Immature natural killer cell (primary cell): ENCODE data around the gene RIMBP2. TPM values are rescaled to one million over a fixed set of nuclear protein-coding genes. Genes with fewer than 3 reads are reported as not detected.

Source experiments
- DNase-seq, 3 donors: peaks; one replicate each; pipeline ENCODE4 v3.0.0; 2022; ENCODE audit warnings: mixed read lengths in 1 of 3
- H3K27ac Mint-ChIP-seq, 6 donors: one replicate each; pipeline ENCODE4 v1.8.0; 2020; ENCODE audit warnings: mixed read lengths in 6 of 6, mild to moderate bottlenecking in 5 of 6, inconsistent platforms in 4 of 6, moderate library complexity in 3 of 6
- H3K27me3 Mint-ChIP-seq, 3 donors: one replicate each; pipeline ENCODE4 v1.8.0; 2020 to 2021; ENCODE audit warnings: low read depth in 3 of 3, mild to moderate bottlenecking in 3 of 3, mixed read lengths in 3 of 3, moderate library complexity in 3 of 3, inconsistent platforms in 1 of 3
- H3K36me3 Mint-ChIP-seq, 3 donors: one replicate each; pipeline ENCODE4 v1.8.0; 2020; ENCODE audit warnings: mixed read lengths in 3 of 3, inconsistent platforms in 2 of 3, mild to moderate bottlenecking in 2 of 3
- H3K4me1 Mint-ChIP-seq, 2 donors: one replicate each; pipeline ENCODE4 v1.8.0; 2020; ENCODE audit warnings: inconsistent platforms in 2 of 2, mild to moderate bottlenecking in 2 of 2, mixed read lengths in 2 of 2, moderate library complexity in 1 of 2
- H3K4me3 Mint-ChIP-seq, 5 donors: one replicate each; pipeline ENCODE4 v1.8.0; 2020; ENCODE audit warnings: mild to moderate bottlenecking in 5 of 5, mixed read lengths in 5 of 5, inconsistent platforms in 3 of 5, moderate library complexity in 3 of 5
- H3K9me3 Mint-ChIP-seq, 6 donors: one replicate each; pipeline ENCODE4 v1.8.0; 2020; ENCODE audit warnings: mild to moderate bottlenecking in 6 of 6, mixed read lengths in 6 of 6, inconsistent platforms in 4 of 6, moderate library complexity in 3 of 6
- polyA plus RNA-seq, 3 donors: library from polyadenylated mRNA; unstranded; fragments of 300-500 nt; fragmentation: Illumina TruSeq; gene quantifications; one replicate each; pipeline ENCODE4 v1.2.3, GENCODE V29; 2021

Gene RIMBP2
- polyA plus RNA-seq, 3 donors from 2014 or later, result not detected

DNA sequence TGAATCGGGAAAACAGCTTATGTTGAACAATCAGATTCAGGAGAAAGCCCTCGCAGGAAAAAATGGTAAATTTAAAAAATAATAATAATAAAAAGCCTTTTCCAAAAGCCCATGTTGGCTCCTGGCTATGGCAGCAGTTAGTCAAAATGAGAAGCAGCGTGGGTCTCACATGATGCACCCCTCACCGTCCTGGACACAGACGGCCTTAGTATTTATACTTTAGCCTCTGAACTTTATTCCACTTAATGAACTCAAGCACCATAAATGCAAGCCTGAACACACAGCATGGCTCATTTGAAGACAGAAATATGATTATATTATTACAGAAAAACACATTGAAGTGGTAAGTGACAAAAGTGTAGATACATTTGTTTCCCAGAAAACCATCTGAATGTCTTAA lies 160.9 kb downstream of the RIMBP2 start:
- no peak for DNase-seq
- Mint-ChIP-seq H3K4me1 (no peaks in the 10 kb centered on the region), H3K27ac (no peak overlapping the region), H3K4me3 (no peak overlapping the region), H3K36me3 (peaks cover 0 to 3% (median 0%) of the 10 kb centered on the region in 3 donors), H3K27me3 (peaks cover 0 to 2% (median 2%) of the 10 kb centered on the region in 3 donors), H3K9me3 (peaks cover 0 to 3% (median 0%) of the 10 kb centered on the region in 6 donors)

DNA sequence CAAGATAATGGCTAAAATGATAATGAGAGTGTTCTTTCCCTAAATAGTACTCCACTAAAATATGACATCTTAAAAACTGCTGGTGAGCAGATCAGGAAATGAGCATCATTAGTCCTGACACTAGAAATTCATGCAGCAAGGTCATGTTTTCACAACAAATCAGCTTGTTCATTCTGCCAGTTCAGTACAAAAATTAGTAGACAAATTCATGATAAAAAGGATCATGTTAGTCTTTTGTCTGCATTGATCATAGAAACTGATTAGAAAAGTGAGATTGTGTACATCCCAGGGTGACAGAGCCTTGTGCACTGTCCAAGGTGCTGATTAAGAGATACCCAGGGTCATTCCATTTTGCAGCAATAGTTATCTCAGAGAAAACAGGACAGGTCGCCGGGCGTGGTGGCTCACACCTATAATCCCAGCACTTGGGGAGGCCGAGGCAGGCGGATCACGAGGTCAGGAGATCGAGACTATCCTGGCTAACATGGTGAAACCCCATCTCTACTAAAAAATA lies 163.6 kb downstream of the RIMBP2 start:
- Mint-ChIP-seq H3K27ac (no peak overlapping the region), H3K36me3 (peaks cover 0 to 3% (median 0%) of the 10 kb centered on the region in 3 donors), H3K27me3 (peaks cover 0 to 5% (median 2%) of the 10 kb centered on the region in 3 donors), H3K9me3 (peaks cover 0 to 4% (median 0%) of the 10 kb centered on the region in 6 donors), H3K4me1 (no peaks in the 10 kb centered on the region), H3K4me3 (no peak overlapping the region)
- DNase-seq, result no peak

DNA sequence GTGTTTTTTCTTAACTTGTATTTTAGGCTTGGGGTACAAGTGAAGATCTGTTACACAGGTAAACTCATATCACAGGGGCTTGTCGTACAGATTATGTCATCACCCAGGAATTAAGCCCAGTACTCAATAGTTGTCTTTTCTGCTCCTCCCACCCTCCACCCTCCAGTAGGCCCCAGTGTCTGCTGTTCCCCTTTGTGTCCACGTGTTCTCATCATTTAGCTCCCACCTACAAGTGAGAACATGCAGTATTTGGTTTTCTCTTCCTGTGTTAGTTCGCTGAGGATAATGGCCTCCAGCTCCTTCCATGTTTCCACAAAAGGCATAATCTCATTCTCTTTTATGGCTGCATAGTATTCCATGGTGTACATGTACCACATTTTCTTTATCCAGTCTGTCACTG lies 166.7 kb downstream of the RIMBP2 start:
- Mint-ChIP-seq H3K9me3 (peaks cover 0 to 4% (median 0%) of the 10 kb centered on the region in 6 donors), H3K4me3 (no peak overlapping the region), H3K27me3 (peaks cover 2 to 5% (median 2%) of the 10 kb centered on the region in 3 donors), H3K4me1 (no peaks in the 10 kb centered on the region), H3K36me3 (peaks cover 0 to 3% (median 0%) of the 10 kb centered on the region in 3 donors), H3K27ac (no peak overlapping the region)
- no peak for DNase-seq

DNA sequence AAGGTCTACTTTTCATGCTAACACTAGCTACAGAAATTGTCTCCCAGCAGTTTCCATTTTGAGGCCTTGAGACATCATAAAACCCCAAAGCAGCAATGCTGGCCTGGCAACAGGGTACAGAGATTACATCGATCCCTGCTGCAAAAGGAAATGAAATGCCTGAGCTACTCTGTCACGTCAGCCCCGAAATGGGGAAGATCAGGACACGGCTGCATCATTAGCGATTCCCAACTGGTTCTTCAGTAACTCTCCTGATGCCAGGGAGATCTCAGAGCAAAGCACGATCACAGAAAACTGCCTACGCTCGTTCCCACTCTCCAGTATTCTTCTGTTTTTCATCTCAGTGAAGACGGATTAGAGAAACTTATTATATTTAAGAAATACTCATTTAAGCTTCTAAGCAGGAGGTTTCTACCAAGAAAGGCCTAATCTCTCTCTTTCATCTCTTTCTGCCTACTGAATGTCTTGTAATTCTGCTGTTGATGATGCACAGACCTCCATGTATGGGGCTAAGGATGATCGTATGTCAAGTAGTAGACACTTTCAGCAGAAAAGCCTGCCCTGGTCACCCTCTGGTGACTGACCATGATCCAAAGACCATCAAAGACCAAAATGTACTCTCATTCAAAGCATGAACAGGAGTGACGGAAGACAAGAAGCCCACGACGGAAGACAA lies 168.5 kb downstream of the RIMBP2 start:
- DNase-seq, result no peak
- no peaks in the 10 kb centered on the region for H3K4me1 Mint-ChIP-seq
- H3K27me3 Mint-ChIP-seq, result peaks cover 2 to 5% (median 3%) of the 10 kb centered on the region in 3 donors
- peaks cover 0 to 2% (median 0%) of the 10 kb centered on the region in 3 donors for H3K36me3 Mint-ChIP-seq
- H3K4me3 Mint-ChIP-seq, result no peak overlapping the region
- peaks cover 0 to 4% (median 0%) of the 10 kb centered on the region in 6 donors for H3K9me3 Mint-ChIP-seq
- no peak overlapping the region for H3K27ac Mint-ChIP-seq

DNA sequence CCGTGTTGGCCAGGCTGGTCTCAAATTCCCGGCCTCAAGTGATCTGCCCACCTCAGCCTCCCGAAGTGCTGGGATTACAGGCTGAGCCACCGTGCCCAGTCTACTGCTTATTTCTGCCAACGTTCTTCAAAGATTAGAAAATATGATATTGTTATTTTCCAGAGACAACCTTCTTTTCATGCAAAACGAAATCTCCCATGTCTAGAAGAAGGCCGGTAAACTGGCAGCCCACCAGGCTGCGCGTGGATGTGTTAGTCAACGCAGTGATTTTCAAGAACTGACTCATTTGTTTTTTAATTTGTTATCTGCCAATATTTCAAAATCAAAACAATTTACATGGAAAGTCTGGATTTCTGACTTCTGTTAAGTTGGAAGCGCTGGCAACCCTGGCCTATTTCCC lies 169.6 kb downstream of the RIMBP2 start:
- H3K27me3 Mint-ChIP-seq, result peaks cover 2 to 3% (median 3%) of the 10 kb centered on the region in 3 donors
- peaks cover 0 to 5% (median 0%) of the 10 kb centered on the region in 6 donors for H3K9me3 Mint-ChIP-seq
- H3K4me1 Mint-ChIP-seq, result no peaks in the 10 kb centered on the region
- no peak for DNase-seq
- H3K4me3 Mint-ChIP-seq, result no peak overlapping the region
- H3K36me3 Mint-ChIP-seq, result no peaks in the 10 kb centered on the region
- H3K27ac Mint-ChIP-seq, result no peak overlapping the region

DNA sequence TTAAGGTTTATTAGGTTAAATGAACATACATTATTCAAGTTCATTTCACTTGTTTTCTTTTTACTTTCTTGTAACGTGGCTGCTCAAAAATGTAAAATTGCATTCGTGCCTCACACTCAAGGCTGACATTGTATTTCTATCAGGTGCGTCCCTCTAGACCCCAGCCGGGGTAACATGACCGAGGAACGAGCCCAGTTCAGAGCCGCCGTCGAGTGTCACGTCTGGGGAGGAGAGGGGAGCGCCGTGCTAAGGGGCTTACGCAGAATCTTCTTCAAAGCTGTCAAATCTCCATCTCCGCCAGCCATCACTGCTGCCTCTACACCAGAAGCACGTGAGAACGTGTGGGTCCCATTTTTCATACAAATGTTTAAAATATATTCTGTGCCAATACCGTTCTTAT lies 170.6 kb downstream of the RIMBP2 start:
- H3K9me3 Mint-ChIP-seq, result peaks cover 0 to 4% (median 0%) of the 10 kb centered on the region in 6 donors
- no peaks in the 10 kb centered on the region for H3K36me3 Mint-ChIP-seq
- H3K27ac Mint-ChIP-seq, result no peak overlapping the region
- no peak for DNase-seq
- H3K4me3 Mint-ChIP-seq, result no peak overlapping the region
- peaks cover 2 to 5% (median 3%) of the 10 kb centered on the region in 3 donors for H3K27me3 Mint-ChIP-seq
- H3K4me1 Mint-ChIP-seq, result no peaks in the 10 kb centered on the region

DNA sequence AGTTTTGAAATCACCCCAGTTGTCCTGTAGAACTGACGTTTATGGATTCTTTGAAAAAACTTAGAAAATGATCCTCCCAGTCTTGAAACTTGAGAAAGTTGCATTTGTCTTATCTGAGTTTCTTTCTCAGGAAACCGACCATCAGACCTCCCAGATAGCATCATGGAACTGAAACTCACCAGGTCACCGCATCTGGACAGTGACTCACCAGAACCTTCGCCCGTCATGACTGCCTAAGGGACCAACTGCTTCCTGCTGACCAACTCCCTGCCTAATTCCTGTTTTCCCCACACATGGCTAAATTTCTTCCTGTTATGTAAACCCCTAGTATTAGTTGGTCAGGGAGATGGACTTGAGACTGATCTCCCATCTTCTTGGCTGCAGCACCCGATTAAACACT lies 175.7 kb downstream of the RIMBP2 start:
- H3K27me3 Mint-ChIP-seq, result peaks cover 2 to 8% (median 3%) of the 10 kb centered on the region in 3 donors
- no peak for DNase-seq
- no peaks in the 10 kb centered on the region for H3K4me1 Mint-ChIP-seq
- H3K9me3 Mint-ChIP-seq, result peaks cover 0 to 2% (median under 1%) of the 10 kb centered on the region in 6 donors
- no peaks in the 10 kb centered on the region for H3K36me3 Mint-ChIP-seq
- no peak overlapping the region for H3K4me3 Mint-ChIP-seq
- H3K27ac Mint-ChIP-seq, result no peak overlapping the region

DNA sequence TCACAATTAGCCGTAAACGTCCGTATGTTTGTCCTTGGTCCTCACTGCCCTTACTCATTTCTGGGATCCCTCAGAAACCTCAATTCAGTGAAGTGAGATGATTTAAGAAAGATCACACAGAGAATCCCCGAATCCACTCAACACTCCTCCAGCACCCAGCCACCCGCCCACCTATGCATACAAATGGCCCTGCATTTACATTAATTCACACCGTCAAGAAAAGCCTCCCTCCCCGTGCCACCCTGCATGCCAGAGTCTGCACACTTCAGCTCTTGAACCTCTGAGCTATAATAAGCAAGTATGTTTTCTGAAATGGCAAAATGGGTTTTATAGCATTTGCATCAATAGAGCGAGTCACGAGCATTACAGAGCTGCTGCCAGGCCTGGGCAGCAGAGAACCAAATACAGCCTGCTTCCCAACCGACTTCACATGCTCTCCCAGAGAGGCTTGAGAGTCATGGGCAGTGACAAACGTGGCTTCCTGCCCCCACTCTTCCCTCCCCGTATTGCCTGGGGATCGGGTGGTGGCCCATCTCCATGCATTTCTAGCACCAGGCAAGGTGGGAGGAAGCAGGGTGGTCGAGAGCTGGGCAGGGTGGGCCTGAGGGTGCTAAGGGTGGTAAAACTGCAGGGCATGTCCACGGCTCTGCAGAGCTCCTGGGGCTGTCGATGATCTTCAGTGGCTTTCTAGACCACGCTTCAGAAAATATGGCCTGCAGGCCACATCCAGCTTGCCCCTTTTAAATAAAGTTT lies 177.6 kb downstream of the RIMBP2 start:
- Mint-ChIP-seq H3K9me3 (peaks cover 0 to 2% (median under 1%) of the 10 kb centered on the region in 6 donors), H3K27me3 (peaks cover 0 to 8% (median 2%) of the 10 kb centered on the region in 3 donors)

DNA sequence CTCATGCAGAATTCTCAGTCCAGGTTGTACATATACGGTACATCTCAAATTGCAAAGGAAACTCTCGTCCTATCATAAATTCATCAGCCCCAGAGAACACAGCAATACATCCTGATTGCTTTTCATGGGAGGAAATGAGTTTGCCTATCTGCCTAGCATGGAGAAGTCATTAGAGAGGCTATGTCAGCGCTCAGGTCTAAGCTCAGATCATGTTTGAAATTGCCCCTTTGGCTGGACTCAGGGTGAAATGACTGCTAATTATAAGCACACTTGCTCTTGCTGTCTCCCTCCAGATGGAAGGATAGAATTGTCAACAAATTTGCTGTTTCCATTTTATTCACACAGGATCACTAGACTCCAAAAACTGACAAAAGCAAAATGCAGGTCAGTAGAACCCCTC lies 178.4 kb downstream of the RIMBP2 start:
- no peaks in the 10 kb centered on the region for H3K4me1 Mint-ChIP-seq
- H3K4me3 Mint-ChIP-seq, result no peak overlapping the region
- peaks cover 0 to 2% (median under 1%) of the 10 kb centered on the region in 6 donors for H3K9me3 Mint-ChIP-seq
- no peak overlapping the region for H3K27ac Mint-ChIP-seq
- peaks cover 0 to 8% (median 2%) of the 10 kb centered on the region in 3 donors for H3K27me3 Mint-ChIP-seq
- no peaks in the 10 kb centered on the region for H3K36me3 Mint-ChIP-seq
- no peak for DNase-seq

More for the DNA sequence above, 177.6 kb downstream of the RIMBP2 start:
- Mint-ChIP-seq H3K27ac (no peak overlapping the region), H3K4me1 (no peaks in the 10 kb centered on the region), H3K36me3 (no peaks in the 10 kb centered on the region), H3K4me3 (no peak overlapping the region)
- DNase-seq, result no peak

DNA sequence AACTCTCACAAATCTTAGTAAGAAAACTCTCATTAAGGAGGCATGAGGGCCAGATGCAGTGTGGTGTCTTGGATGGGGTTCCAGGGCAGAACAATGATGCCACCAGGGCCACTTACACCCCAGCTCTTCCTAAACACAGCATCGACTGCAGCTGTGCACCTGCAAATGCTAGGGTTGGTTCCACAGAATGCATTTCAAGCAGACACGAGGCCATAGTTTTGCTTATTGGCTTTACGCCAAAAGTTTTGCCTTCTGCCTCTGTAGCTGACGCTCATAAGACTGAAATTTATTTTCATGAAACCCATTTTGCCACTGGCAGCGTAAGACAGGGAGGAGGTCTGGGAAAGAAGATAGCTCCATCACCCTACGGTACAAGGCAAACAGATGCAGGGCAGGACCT lies 179.0 kb downstream of the RIMBP2 start:
- no peak overlapping the region for H3K4me3 Mint-ChIP-seq

DNA sequence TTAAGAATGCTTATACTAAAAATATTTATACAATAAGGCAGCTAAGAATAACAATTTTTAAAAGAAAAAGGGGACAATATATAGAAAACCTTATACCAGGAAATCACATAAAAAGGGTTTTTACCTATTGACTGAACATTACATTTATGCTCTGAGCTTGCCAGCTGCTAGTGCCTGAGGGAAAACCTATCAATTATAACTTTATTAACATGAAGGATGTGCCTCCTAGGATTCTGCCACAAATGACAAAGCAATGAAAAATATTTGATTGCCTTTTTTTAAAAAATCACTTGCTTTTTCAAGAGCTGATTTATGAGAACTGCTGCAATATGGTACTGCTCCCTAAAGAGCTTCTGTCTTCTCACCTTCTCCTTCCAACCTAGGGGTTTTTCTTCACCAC lies 185.7 kb downstream of the RIMBP2 start:
- H3K27ac Mint-ChIP-seq, result no peak overlapping the region

More for the DNA sequence above, 179.0 kb downstream of the RIMBP2 start:
- no peaks in the 10 kb centered on the region for H3K4me1 Mint-ChIP-seq
- H3K27me3 Mint-ChIP-seq, result peaks cover 0 to 8% (median 2%) of the 10 kb centered on the region in 3 donors
- H3K9me3 Mint-ChIP-seq, result peaks cover 0 to 2% (median under 1%) of the 10 kb centered on the region in 6 donors
- H3K27ac Mint-ChIP-seq, result no peak overlapping the region
- H3K36me3 Mint-ChIP-seq, result no peaks in the 10 kb centered on the region
- no peak for DNase-seq

DNA sequence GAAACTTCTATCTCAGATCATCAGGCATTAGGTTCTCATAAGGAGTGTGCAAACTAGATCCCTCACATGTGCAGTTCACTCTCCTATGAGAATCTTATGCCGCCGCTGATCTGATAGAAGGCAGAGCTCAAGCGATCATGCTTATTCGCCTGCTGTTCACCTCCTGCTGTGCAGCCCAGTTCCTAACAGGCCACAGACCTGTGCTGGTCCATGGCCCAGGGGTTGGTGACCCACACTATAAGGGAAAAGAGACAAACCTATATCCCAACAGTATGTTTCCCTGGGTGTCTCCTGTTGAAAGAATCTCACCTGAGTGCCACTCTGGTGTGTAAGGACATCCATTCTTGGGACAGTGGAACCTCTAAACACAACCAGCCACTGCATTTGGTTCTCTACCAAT lies 186.3 kb downstream of the RIMBP2 start:
- H3K4me3 Mint-ChIP-seq, result no peak overlapping the region
- peaks cover 0 to 2% (median 1%) of the 10 kb centered on the region in 3 donors for H3K27me3 Mint-ChIP-seq
- H3K9me3 Mint-ChIP-seq, result no peaks in the 10 kb centered on the region
- H3K4me1 Mint-ChIP-seq, result no peaks in the 10 kb centered on the region
- no peak overlapping the region for H3K27ac Mint-ChIP-seq
- no peaks in the 10 kb centered on the region for H3K36me3 Mint-ChIP-seq
- no peak for DNase-seq

More for the DNA sequence above, 185.7 kb downstream of the RIMBP2 start:
- no peak for DNase-seq
- Mint-ChIP-seq H3K9me3 (no peaks in the 10 kb centered on the region), H3K36me3 (no peaks in the 10 kb centered on the region), H3K27me3 (peaks cover 0 to 2% (median under 1%) of the 10 kb centered on the region in 3 donors), H3K4me3 (no peak overlapping the region), H3K4me1 (no peaks in the 10 kb centered on the region)

DNA sequence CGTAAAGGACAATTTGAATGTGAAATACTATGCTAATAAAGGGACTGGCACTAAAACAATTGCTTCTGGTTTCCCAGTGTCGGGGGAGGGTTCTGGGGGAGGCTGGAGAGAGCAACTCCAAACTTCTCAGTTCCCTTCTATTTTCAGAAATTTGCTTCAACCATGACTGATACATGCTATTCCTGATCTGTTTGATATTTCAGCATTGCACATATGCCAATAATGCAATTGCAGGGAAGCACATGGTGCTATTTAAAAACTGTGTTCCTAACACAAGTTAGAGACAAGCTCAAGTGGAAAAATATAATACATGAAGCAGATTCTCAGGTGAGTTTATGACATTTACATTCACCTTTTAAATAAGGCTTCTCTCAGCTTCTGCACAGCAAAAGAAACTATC lies 188.9 kb downstream of the RIMBP2 start:
- H3K4me3 Mint-ChIP-seq, result no peak overlapping the region
- DNase-seq, result no peak
- H3K27ac Mint-ChIP-seq, result no peak overlapping the region
- H3K27me3 Mint-ChIP-seq, result peaks cover 0 to 7% (median 2%) of the 10 kb centered on the region in 3 donors
- H3K36me3 Mint-ChIP-seq, result no peaks in the 10 kb centered on the region
- no peaks in the 10 kb centered on the region for H3K4me1 Mint-ChIP-seq
- H3K9me3 Mint-ChIP-seq, result peaks cover 0 to 1% (median 0%) of the 10 kb centered on the region in 6 donors

DNA sequence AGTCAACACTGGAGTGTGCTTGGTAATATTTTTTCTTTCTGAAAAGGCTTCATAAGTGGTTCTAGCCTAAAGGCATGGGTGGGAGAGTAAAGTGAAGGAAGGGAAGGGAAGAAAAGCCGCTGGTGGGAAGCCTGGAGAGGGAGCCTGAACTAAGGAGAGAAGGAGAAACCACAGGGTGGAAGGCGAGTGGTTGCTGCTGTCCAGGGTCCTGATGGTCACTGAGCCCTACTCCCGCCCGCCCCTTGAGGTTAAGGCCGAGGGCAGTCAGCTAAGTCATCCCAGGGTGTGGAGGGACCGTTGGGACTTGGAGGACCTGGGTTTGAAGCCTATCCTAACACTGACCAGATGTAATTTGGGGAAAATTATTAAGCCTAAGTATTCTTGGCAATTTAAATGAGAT lies 189.3 kb downstream of the RIMBP2 start:
- DNase-seq, result no peak
- no peak overlapping the region for H3K4me3 Mint-ChIP-seq
- no peak overlapping the region for H3K27ac Mint-ChIP-seq
- peaks cover 0 to 1% (median 0%) of the 10 kb centered on the region in 6 donors for H3K9me3 Mint-ChIP-seq
- H3K36me3 Mint-ChIP-seq, result no peaks in the 10 kb centered on the region
- no peaks in the 10 kb centered on the region for H3K4me1 Mint-ChIP-seq
- H3K27me3 Mint-ChIP-seq, result peaks cover 0 to 7% (median 2%) of the 10 kb centered on the region in 3 donors
